HepG2 (cell line): ENCODE measurements around the gene BABAM1. TPM values are rescaled to one million over a fixed set of nuclear protein-coding genes. Genes with fewer than 3 reads are reported as not detected.

Experiments
- ATAC-seq: fragments of 200-7000 bp; cut with Tn5 transposase; 3 replicates; pipeline ENCODE4 v1.9.1; 2020; ENCODE audit warnings: mild to moderate bottlenecking, moderate library complexity
- BruUV-seq: library from RNA; stranded (reverse); fragments of 400-500 nt; replicated peaks from 2 replicates; lab custom pipeline; 2021; lab: Mats Ljungman, UMichigan
- CTCF ChIA-PET: fragments of 300-600 bp; formaldehyde crosslinking; extraction: SDS; loops from one replicate; lab custom pipeline; 2021; ENCODE audit warnings: low total read pairs, inconsistent platforms, low intra/inter-chr PET ratio; lab: Yijun Ruan, JAX
- POLR2A ChIA-PET: fragments of 350-600 bp; sonication (Branson Sonifier 250); formaldehyde crosslinking; loops from one replicate; lab custom pipeline; 2020; ENCODE audit warnings: antibody characterized with exemption, inconsistent platforms; lab: Yijun Ruan, JAX
- DNase-seq: peaks from one replicate; pipeline ENCODE4 v3.0.0-alpha.2; 2015; ENCODE audit warnings: low spot score
- FAIRE-seq: peaks from 3 replicates; lab custom pipeline; 2011; peaks lifted over from hg19 to GRCh38; lab: Jason Lieb, UNC
- H2AFZ ChIP-seq: one replicate; pipeline ENCODE4 v1.6.1; 2011; ENCODE audit warnings: low read length, inconsistent platforms
- H3K27ac ChIP-seq: fragments of 300-600 bp; 3 replicates; pipeline ENCODE4 v1.8.0; 2011; ENCODE audit warnings: mixed run types, mild to moderate bottlenecking, mixed read lengths, low read length, inconsistent platforms; ENCODE audit not compliant: insufficient read depth; ENCODE audit errors: extremely low read length
- H3K27me3 ChIP-seq, 2 experiments: fragments of 200-600 bp in 1 of 2; 2 replicates in 1 of 2; 3 replicates in 1 of 2; pipeline versions ENCODE4 v1.6.0 to v1.8.0; 2011; ENCODE audit warnings: low read length in 2 of 2, mild to moderate bottlenecking in 2 of 2, moderate library complexity in 2 of 2, inconsistent platforms in 1 of 2; ENCODE audit not compliant: insufficient read depth in 2 of 2, control insufficient read depth in 1 of 2
- H3K36me3 ChIP-seq, 2 experiments: fragments of 200-600 bp in 1 of 2; replicated peaks in 1 of 2; 2 replicates in 1 of 2; 3 replicates in 1 of 2; pipeline versions ENCODE4 v1.5.1 to v1.8.0; 2011; ENCODE audit warnings: low read length in 2 of 2, inconsistent platforms in 1 of 2; ENCODE audit not compliant: insufficient read depth in 2 of 2, control insufficient read depth in 1 of 2
- H3K4me1 ChIP-seq: 2 replicates; pipeline ENCODE4 v1.5.1; 2012; ENCODE audit warnings: low read length, inconsistent platforms; ENCODE audit not compliant: insufficient read depth
- H3K4me2 ChIP-seq: 2 replicates; pipeline ENCODE4 v1.6.0; 2011; ENCODE audit warnings: low read depth, low read length, inconsistent platforms
- H3K4me3 ChIP-seq, 3 experiments: fragments of 200-600 bp in 1 of 3; sonication (generic), shearing (Covaris generic) in 1 of 3; replicated peaks in 1 of 3; 2 replicates each; pipeline ENCODE4 v1.5.1; 2011 to 2016; ENCODE audit warnings: low read length in 3 of 3, inconsistent platforms in 2 of 3, low read depth in 2 of 3, mild to moderate bottlenecking in 2 of 3, control low read depth in 1 of 3, mixed read lengths in 1 of 3; ENCODE audit not compliant: insufficient read depth in 1 of 3
- H3K79me2 ChIP-seq: one replicate; pipeline ENCODE4 v1.6.1; 2011; ENCODE audit warnings: low read length, inconsistent platforms; ENCODE audit not compliant: insufficient read depth
- H3K9ac ChIP-seq: 2 replicates; pipeline ENCODE4 v1.6.0; 2011; ENCODE audit warnings: mild to moderate bottlenecking, low read depth, low read length, inconsistent platforms; ENCODE audit not compliant: insufficient read depth
- H3K9me3 ChIP-seq: 2 replicates; pipeline ENCODE4 v1.5.1; 2012; ENCODE audit warnings: mild to moderate bottlenecking, low read length
- H4K20me1 ChIP-seq: 2 replicates; pipeline ENCODE4 v1.6.0; 2011; ENCODE audit warnings: inconsistent platforms, mild to moderate bottlenecking, low read length, moderate library complexity; ENCODE audit not compliant: insufficient read depth
- BORCS8-MEF2B ChIP-seq: sonication (generic); formaldehyde crosslinking; IDR thresholded peaks from 2 replicates; pipeline ENCODE4 v1.8.0; 2022; ENCODE audit warnings: mild to moderate bottlenecking, missing genetic modification reagents
- EZH2 ChIP-seq: conservative IDR thresholded peaks from 2 replicates; pipeline ENCODE4 v1.6.1; 2012; ENCODE audit warnings: mild to moderate bottlenecking, low read depth, low read length, moderate library complexity
- LRRFIP1 ChIP-seq: sonication (generic); formaldehyde crosslinking; conservative IDR thresholded peaks from 2 replicates; pipeline ENCODE4 v1.4.0; 2020; ENCODE audit warnings: missing genetic modification reagents
- PRDM4 ChIP-seq: sonication (generic); formaldehyde crosslinking; IDR thresholded peaks from 2 replicates; pipeline ENCODE4 v1.9.0; 2021; ENCODE audit warnings: missing genetic modification reagents, borderline replicate concordance
- SNAPC5 ChIP-seq: sonication (generic); formaldehyde crosslinking; IDR thresholded peaks from 2 replicates; pipeline ENCODE4 v1.8.1; 2023; ENCODE audit warnings: mild to moderate bottlenecking, missing genetic modification reagents, borderline replicate concordance
- ZBTB39 ChIP-seq: sonication (generic); formaldehyde crosslinking; IDR thresholded peaks from 2 replicates; pipeline ENCODE4 v1.5.0; 2020; ENCODE audit warnings: missing genetic modification reagents
- ZKSCAN8 ChIP-seq: IDR thresholded peaks from 2 replicates; pipeline ENCODE4 v1.6.1; 2016; ENCODE audit warnings: borderline replicate concordance, missing genetic modification reagents, missing compliant biosample characterization
- ZNF10 ChIP-seq: sonication (generic); formaldehyde crosslinking; IDR thresholded peaks from 2 replicates; pipeline ENCODE4 v1.4.0; 2020; ENCODE audit warnings: mild to moderate bottlenecking, low read depth, missing genetic modification reagents, borderline replicate concordance
- WGBS: methylation state at CpG from one replicate; pipeline ENCODE4 v1.1.6; 2017; ENCODE audit warnings: low lambda C conversion rate; 5-methylcytosine and 5-hydroxymethylcytosine counted together
- in situ Hi-C: cut with HindIII; loops from 2 replicates; pipeline ENCODE4 v1.10.0; 2017; ENCODE audit warnings: low pct_unique_long_range_greater_than_20kb; ENCODE audit not compliant: extremely low pct_ligation_motif_present
- intact Hi-C: fragments of 100-400 bp; cut with micrococcal nuclease; formaldehyde crosslinking; loops from one replicate; pipeline ENCODE4 v1.10.0; 2022; ENCODE audit not compliant: unreplicated experiment
- polyA plus RNA-seq, 8 experiments: library from polyadenylated mRNA; depleted of rRNA in 3 of 8; stranded (reverse) in 7 of 8; unstranded in 1 of 8; fragments of >200 nt; fragmentation: Illumina TruSeq in 4 of 8; extraction: Trizol in 4 of 8; gene quantifications; 2 replicates each; pipeline versions ENCODE4 v1.2.1 to v1.2.3, GENCODE V29; 2011 to 2016; ENCODE audit warnings: low read depth in 4 of 8, missing spikeins in 1 of 8, mixed read lengths in 1 of 8; ENCODE audit not compliant: insufficient read depth in 1 of 8
- total RNA-seq, 5 experiments: library from RNA; depleted of rRNA; stranded (reverse); fragments of >200 nt; fragmentation: Illumina TruSeq; extraction: Trizol; gene quantifications; 2 replicates each; pipeline ENCODE4 v1.2.3, GENCODE V29; 2016; ENCODE audit warnings: low read depth in 1 of 5

BABAM1 gene
- total and polyA plus RNA-seq, 2 of the 13 experiments (the other 11 are each of a cell fraction or from before 2014, with no cell fraction given) = 70.0 to 82.0 TPM

- H3K9ac ChIP-seq = no peak overlapping the region
- TF ChIP-seq ZKSCAN8 (CRISPR knock-in tag) = peak; percentile 96
- TF ChIP-seq ZNF10 = 0 out of 2 replicates have a peak, but pooled peaks have one; percentile 58
- no peak for TF ChIP-seq ZBTB39 (CRISPR knock-in tag)
- ChIA-PET CTCF (no interaction called here), POLR2A (interaction anchor here (1.4 kb wide), 1 partner anchor 19 kb away, joined by 4 read pairs; the partner anchor contains the start of gene BABAM1)
- 0 out of 2 replicates have a peak, but pooled peaks cover 6% of the 10 kb centered on the region for H3K4me1 ChIP-seq
- H3K4me2 ChIP-seq = no peak overlapping the region
- H3K27ac ChIP-seq = no peak overlapping the region
- no peak for DNase-seq
- no peaks in the 10 kb centered on the region for H3K9me3 ChIP-seq
- in situ Hi-C loops = no loop called here
- no peak for FAIRE-seq
- no peaks in the 10 kb centered on the region for H3K27me3 ChIP-seq
- H3K36me3 ChIP-seq = no peaks in the 10 kb centered on the region
- no TSS peak for BruUV-seq
- H4K20me1 ChIP-seq = no peaks in the 10 kb centered on the region
- 86% methylated on average over 18 of the region's 18 CpGs for WGBS
- H3K79me2 ChIP-seq = no peaks in the 10 kb centered on the region
- intact Hi-C loops = no loop called here
- ATAC-seq = no peak
- no peak overlapping the region for H3K4me3 ChIP-seq
- no peak overlapping the region for H2AFZ ChIP-seq
Measured at GRCh38 chr19:17285415-17286135, 18.3 kb downstream of the BABAM1 start.

DNA sequence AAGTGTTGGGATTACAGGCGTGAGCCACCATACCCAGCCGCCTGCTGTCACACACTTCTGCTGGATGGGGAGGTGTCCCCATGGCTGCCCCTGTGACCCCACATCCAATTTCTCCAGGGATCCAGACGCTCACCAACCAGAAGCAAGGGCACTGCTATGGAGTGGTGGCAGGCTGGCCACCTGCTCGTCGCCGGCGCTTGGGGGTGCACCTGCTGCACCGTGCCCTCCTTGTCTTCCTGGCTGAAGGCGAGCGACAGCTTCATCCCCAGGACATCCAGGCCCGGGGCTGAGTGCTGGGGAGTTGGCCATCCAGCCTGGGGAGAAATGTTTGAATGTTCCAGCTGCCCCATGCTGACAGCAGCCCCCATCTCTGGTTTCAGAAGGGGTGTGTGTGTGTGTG is 19.0 kb downstream of the BABAM1 start:
- FAIRE-seq (no peak), ATAC-seq (no peak), DNase-seq (no peak)
- H3K79me2 ChIP-seq = no peaks in the 10 kb centered on the region
- no peak overlapping the region for H3K4me2 ChIP-seq
- 96% methylated on average over 10 of the region's 11 CpGs for WGBS
- in situ Hi-C loops (no loop called here), intact Hi-C loops (no loop called here)
- H3K27me3 ChIP-seq = no peaks in the 10 kb centered on the region
- BruUV-seq = no TSS peak
- no peaks in the 10 kb centered on the region for H3K36me3 ChIP-seq
- H3K9ac ChIP-seq = no peak overlapping the region
- 0 out of 2 replicates have a peak, but pooled peaks cover 6% of the 10 kb centered on the region for H3K4me1 ChIP-seq
- ChIA-PET CTCF (no interaction called here), POLR2A (interaction anchor here (1.4 kb wide), 1 partner anchor 19 kb away, joined by 4 read pairs; the partner anchor contains the start of gene BABAM1)
- no peaks in the 10 kb centered on the region for H3K9me3 ChIP-seq
- H3K27ac ChIP-seq = no peak overlapping the region
- H4K20me1 ChIP-seq = no peaks in the 10 kb centered on the region
- no peak overlapping the region for H3K4me3 ChIP-seq
- H2AFZ ChIP-seq = no peak overlapping the region
- TF ChIP-seq BORCS8-MEF2B (CRISPR knock-in tag) = no peak
- no peak for TF ChIP-seq PRDM4 (CRISPR knock-in tag)
- TF ChIP-seq LRRFIP1 = no peak
- no peak for TF ChIP-seq SNAPC5 (CRISPR knock-in tag)
- no peak for TF ChIP-seq EZH2
